ENCODE data around the gene ZCCHC7. TPM values are rescaled to one million over a fixed set of nuclear protein-coding genes. Genes with fewer than 3 reads are reported as not detected.

ZCCHC7 gene
- total and polyA plus RNA-seq, 9 of the 15 experiments (the other 6 are each of a cell fraction or from before 2014, with no cell fraction given), result 34.1 to 68.9 (median 48.8) TPM

GRCh38 chr9:37197158-37198038 lies 77.0 kb downstream of the ZCCHC7 start (continued):
- no peak for TF ChIP-seq HMGN3 (IDR thresholded peaks at IDR 0.05; ENCODE audit: borderline replicate concordance, extremely low read depth, insufficient read length, low read depth, low read length)
- no peak for TF ChIP-seq SRF (CRISPR knock-in tag; IDR thresholded peaks at IDR 0.05)
- TF ChIP-seq ZNF239 (CRISPR knock-in tag; IDR thresholded peaks at IDR 0.05), result peak; percentile 57; the same call in 1 of the 2 replicates
- TF ChIP-seq GMEB1 (CRISPR knock-in tag; IDR thresholded peaks at IDR 0.05), result no peak
- TF ChIP-seq ZBTB12 (CRISPR knock-in tag; IDR thresholded peaks at IDR 0.05), result no peak
- no peak for TF ChIP-seq POLR2H (tag; IDR thresholded peaks at IDR 0.05; ENCODE audit: low read depth)
- peak; percentile 69; the same call in 1 of the 2 replicates for TF ChIP-seq CLOCK (CRISPR knock-in tag; IDR thresholded peaks at IDR 0.05; ENCODE audit: borderline replicate concordance)
- TF ChIP-seq PHTF2 (CRISPR knock-in tag; IDR thresholded peaks at IDR 0.05), result no peak
- TF ChIP-seq SMC3 (conservative IDR thresholded peaks at IDR 0.05; ENCODE audit: insufficient read depth, low read depth, low read length), result no peak
- peak; percentile 97 for TF ChIP-seq DMBX1 (CRISPR knock-in tag; IDR thresholded peaks at IDR 0.05; ENCODE audit: borderline replicate concordance)
- TF ChIP-seq, protein P1, sequence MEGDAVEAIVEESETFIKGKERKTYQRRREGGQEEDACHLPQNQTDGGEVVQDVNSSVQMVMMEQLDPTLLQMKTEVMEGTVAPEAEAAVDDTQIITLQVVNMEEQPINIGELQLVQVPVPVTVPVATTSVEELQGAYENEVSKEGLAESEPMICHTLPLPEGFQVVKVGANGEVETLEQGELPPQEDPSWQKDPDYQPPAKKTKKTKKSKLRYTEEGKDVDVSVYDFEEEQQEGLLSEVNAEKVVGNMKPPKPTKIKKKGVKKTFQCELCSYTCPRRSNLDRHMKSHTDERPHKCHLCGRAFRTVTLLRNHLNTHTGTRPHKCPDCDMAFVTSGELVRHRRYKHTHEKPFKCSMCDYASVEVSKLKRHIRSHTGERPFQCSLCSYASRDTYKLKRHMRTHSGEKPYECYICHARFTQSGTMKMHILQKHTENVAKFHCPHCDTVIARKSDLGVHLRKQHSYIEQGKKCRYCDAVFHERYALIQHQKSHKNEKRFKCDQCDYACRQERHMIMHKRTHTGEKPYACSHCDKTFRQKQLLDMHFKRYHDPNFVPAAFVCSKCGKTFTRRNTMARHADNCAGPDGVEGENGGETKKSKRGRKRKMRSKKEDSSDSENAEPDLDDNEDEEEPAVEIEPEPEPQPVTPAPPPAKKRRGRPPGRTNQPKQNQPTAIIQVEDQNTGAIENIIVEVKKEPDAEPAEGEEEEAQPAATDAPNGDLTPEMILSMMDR (IDR thresholded peaks at IDR 0.05 in 2 of 3, conservative IDR thresholded peaks at IDR 0.05 in 1 of 3; ENCODE audit: insufficient read depth in 2 of 3, low read depth in 1 of 3, low read length in 3 of 3), result no peak
- TF ChIP-seq EP300 (IDR thresholded peaks at IDR 0.05; ENCODE audit: low read length), result peak; percentile 99
- TF ChIP-seq SMARCB1 (IDR thresholded peaks at IDR 0.05; ENCODE audit: insufficient read length, low read depth), result peak; percentile 69
- 0 out of 2 replicates have a peak, but pooled peaks have one; percentile 18 for TF ChIP-seq SMAD3 (CRISPR knock-in tag; conservative IDR thresholded peaks at IDR 0.05)
- peak; percentile 72 for TF ChIP-seq NFE2 (IDR thresholded peaks at IDR 0.05; ENCODE audit: low read depth)
- no peak for TF ChIP-seq ZNF316 (IDR thresholded peaks at IDR 0.05)
- no peak for TF ChIP-seq ZNF12 (CRISPR knock-in tag; IDR thresholded peaks at IDR 0.05)
- no peak for TF ChIP-seq BMI1 (IDR thresholded peaks at IDR 0.05; ENCODE audit: low read length)
